HepG2 (cell line): ENCODE data around the gene TUBB. TPM values are rescaled to one million over a fixed set of nuclear protein-coding genes. Genes with fewer than 3 reads are reported as not detected.

Experiments used
- ARNT2 ChIP-seq: sonication (generic); formaldehyde crosslinking; IDR thresholded peaks from 2 replicates; pipeline ENCODE4 v1.8.0; 2022; ENCODE audit warnings: mild to moderate bottlenecking, low read depth, missing genetic modification reagents, moderate library complexity
- CAMTA2 ChIP-seq: sonication (generic); formaldehyde crosslinking; IDR thresholded peaks from 2 replicates; pipeline ENCODE4 v1.4.0; 2020; ENCODE audit warnings: mild to moderate bottlenecking, missing genetic modification reagents, borderline replicate concordance
- DPF2 ChIP-seq: sonication (generic); formaldehyde crosslinking; IDR thresholded peaks from 2 replicates; pipeline ENCODE4 v1.4.0; 2020; ENCODE audit warnings: mild to moderate bottlenecking, low read depth, missing genetic modification reagents, borderline replicate concordance
- IRF2 ChIP-seq: IDR thresholded peaks from 2 replicates; pipeline ENCODE4 v1.6.1; 2018; ENCODE audit warnings: missing genetic modification reagents, missing compliant biosample characterization
- NFATC3 ChIP-seq: sonication (generic); formaldehyde crosslinking; IDR thresholded peaks from 2 replicates; pipeline ENCODE4 v1.5.1; 2020; ENCODE audit warnings: mild to moderate bottlenecking, missing genetic modification reagents
- RARG ChIP-seq: sonication (generic); formaldehyde crosslinking; IDR thresholded peaks from 2 replicates; pipeline ENCODE4 v1.4.0; 2020; ENCODE audit warnings: low read depth, mild to moderate bottlenecking, missing genetic modification reagents
- RBM39 ChIP-seq: fragments of 200-400 bp; formaldehyde crosslinking; IDR thresholded peaks from one replicate; pipeline ENCODE4 v1.6.1; 2018; ENCODE audit warnings: antibody characterized with exemption, mild to moderate bottlenecking, low read depth, low read length; ENCODE audit not compliant: poor library complexity, severe bottlenecking
- RXRB ChIP-seq: IDR thresholded peaks from 2 replicates; pipeline ENCODE4 v1.6.1; 2016; ENCODE audit warnings: borderline replicate concordance, missing genetic modification reagents, missing compliant biosample characterization
- SOX5 ChIP-seq: IDR thresholded peaks from 2 replicates; pipeline ENCODE4 v1.6.1; 2016; ENCODE audit warnings: borderline replicate concordance
- ZBTB39 ChIP-seq: sonication (generic); formaldehyde crosslinking; IDR thresholded peaks from 2 replicates; pipeline ENCODE4 v1.5.0; 2020; ENCODE audit warnings: missing genetic modification reagents
- ZGPAT ChIP-seq: IDR thresholded peaks from 2 replicates; pipeline ENCODE4 v1.6.1; 2016; ENCODE audit warnings: mild to moderate bottlenecking
- ZKSCAN1 ChIP-seq: fragments of 150-350 bp; IDR thresholded peaks from 2 replicates; pipeline ENCODE4 v1.6.1; 2014; ENCODE audit warnings: low read length
- ZMYM3 ChIP-seq: sonication (generic); formaldehyde crosslinking; IDR thresholded peaks from 2 replicates; pipeline ENCODE4 v1.5.1; 2020; ENCODE audit warnings: mild to moderate bottlenecking, missing genetic modification reagents
- ZNF318 ChIP-seq: sonication (generic); formaldehyde crosslinking; IDR thresholded peaks from 2 replicates; pipeline ENCODE4 v1.4.0; 2020; ENCODE audit warnings: mild to moderate bottlenecking, missing genetic modification reagents
- ZNF547 ChIP-seq: sonication (generic); formaldehyde crosslinking; IDR thresholded peaks from 2 replicates; pipeline ENCODE4 v1.5.1; 2020; ENCODE audit warnings: mild to moderate bottlenecking, missing genetic modification reagents
- ZNF589 ChIP-seq: sonication (generic); formaldehyde crosslinking; conservative IDR thresholded peaks from 2 replicates; pipeline ENCODE4 v1.8.0; 2022; ENCODE audit warnings: mild to moderate bottlenecking, moderate library complexity, missing genetic modification reagents
- ZNF720 ChIP-seq: sonication (generic); formaldehyde crosslinking; IDR thresholded peaks from 2 replicates; pipeline ENCODE4 v1.4.0; 2020; ENCODE audit warnings: missing genetic modification reagents
- ZNF768 ChIP-seq: sonication (generic); formaldehyde crosslinking; IDR thresholded peaks from 2 replicates; pipeline ENCODE4 v1.4.0; 2020; ENCODE audit warnings: missing genetic modification reagents
- polyA plus RNA-seq, 8 experiments: library from polyadenylated mRNA; depleted of rRNA in 3 of 8; stranded (reverse) in 7 of 8; unstranded in 1 of 8; fragments of >200 nt; fragmentation: Illumina TruSeq in 4 of 8; extraction: Trizol in 4 of 8; gene quantifications; 2 replicates each; pipeline versions ENCODE4 v1.2.1 to v1.2.3, GENCODE V29; 2011 to 2016; ENCODE audit warnings: low read depth in 4 of 8, missing spikeins in 1 of 8, mixed read lengths in 1 of 8; ENCODE audit not compliant: insufficient read depth in 1 of 8
- total RNA-seq, 5 experiments: library from RNA; depleted of rRNA; stranded (reverse); fragments of >200 nt; fragmentation: Illumina TruSeq; extraction: Trizol; gene quantifications; 2 replicates each; pipeline ENCODE4 v1.2.3, GENCODE V29; 2016; ENCODE audit warnings: low read depth in 1 of 5

The TUBB gene
- total and polyA plus RNA-seq, 2 of the 13 experiments (the other 11 are each of a cell fraction or from before 2014, with no cell fraction given), result 911 to 1,163 TPM

GRCh38 chr6:30686908-30687658 is 33.1 kb upstream of the TUBB start (continued):
- TF ChIP-seq ZNF318, result no peak
- TF ChIP-seq NFATC3 (CRISPR knock-in tag), result 0 out of 2 replicates have a peak, but pooled peaks have one; percentile 54
- TF ChIP-seq ZMYM3 (CRISPR knock-in tag), result 0 out of 2 replicates have a peak, but pooled peaks have one; percentile 3
- TF ChIP-seq ZNF720, result no peak
- peak; percentile 8; the same call in 1 of the 2 replicates for TF ChIP-seq RXRB (CRISPR knock-in tag)
- TF ChIP-seq CAMTA2 (CRISPR knock-in tag), result 0 out of 2 replicates have a peak, but pooled peaks have one; percentile 66
- TF ChIP-seq ZKSCAN1, result no peak
- TF ChIP-seq SOX5, result peak; percentile 74
- no peak for TF ChIP-seq ZNF589 (CRISPR knock-in tag)
- TF ChIP-seq ZNF768 (CRISPR knock-in tag), result peak; percentile 24; the same call in 1 of the 2 replicates
- TF ChIP-seq ARNT2 (CRISPR knock-in tag), result peak; percentile 70
- TF ChIP-seq ZGPAT, result peak; percentile 68; the same call in 1 of the 2 replicates
- TF ChIP-seq IRF2 (CRISPR knock-in tag), result peak; percentile 37; the same call in 1 of the 2 replicates
- TF ChIP-seq RBM39, result peak; percentile 57
- TF ChIP-seq ZNF547 (CRISPR knock-in tag), result peak; percentile 70
- no peak for TF ChIP-seq ZBTB39 (CRISPR knock-in tag)
- TF ChIP-seq DPF2, result no peak
- TF ChIP-seq RARG, result peak; percentile 35; the same call in 1 of the 2 replicates
